ENCODE results near the gene SRSF12. TPM values are rescaled to one million over a fixed set of nuclear protein-coding genes. Genes with fewer than 3 reads are reported as not detected.
A peak's percentile ranks its signal among the peaks of the same experiment; 100 is the strongest.
"Not testable (repeated sequence)": the region's sequence is repeated elsewhere in the genome, so short reads cannot be mapped to it uniquely, and the experiment has no call there.

The SRSF12 gene
- total RNA-seq, 1 donor from 2014 or later, result 4.3 TPM

- DNase-seq (ENCODE audit: low spot score), result no peak
These were observed 13.7 kb upstream of the SRSF12 start for GRCh38 chr6:89131599-89131998.

GRCh38 chr6:89128256-89128671, 10.4 kb upstream of the SRSF12 start:
- not testable (repeated sequence) for DNase-seq (ENCODE audit: low spot score)

- peak; percentile 56 for DNase-seq (ENCODE audit: low spot score)
These were observed 4.8 kb upstream of the SRSF12 start for GRCh38 chr6:89122625-89123024.

DNA sequence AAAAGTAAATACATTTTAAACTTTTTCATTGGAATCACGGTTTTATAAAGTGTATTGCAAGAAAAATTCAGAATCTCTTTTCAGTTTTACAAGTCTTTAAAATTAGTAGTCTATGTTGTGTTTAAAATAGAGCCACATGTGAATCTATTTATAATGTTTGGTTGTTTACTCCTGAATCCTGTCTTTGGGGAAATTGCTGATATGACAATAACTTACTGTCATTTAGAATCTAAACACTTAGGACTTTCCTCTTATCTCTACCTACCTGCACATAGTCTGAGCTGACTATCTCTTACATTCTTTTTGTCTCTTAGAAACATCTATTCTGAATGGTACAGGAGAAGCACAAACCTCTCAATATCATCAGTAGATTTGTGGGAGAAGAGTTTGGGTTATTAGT, 4.1 kb upstream of the SRSF12 start:
- no peak for DNase-seq (ENCODE audit: low spot score)

DNA sequence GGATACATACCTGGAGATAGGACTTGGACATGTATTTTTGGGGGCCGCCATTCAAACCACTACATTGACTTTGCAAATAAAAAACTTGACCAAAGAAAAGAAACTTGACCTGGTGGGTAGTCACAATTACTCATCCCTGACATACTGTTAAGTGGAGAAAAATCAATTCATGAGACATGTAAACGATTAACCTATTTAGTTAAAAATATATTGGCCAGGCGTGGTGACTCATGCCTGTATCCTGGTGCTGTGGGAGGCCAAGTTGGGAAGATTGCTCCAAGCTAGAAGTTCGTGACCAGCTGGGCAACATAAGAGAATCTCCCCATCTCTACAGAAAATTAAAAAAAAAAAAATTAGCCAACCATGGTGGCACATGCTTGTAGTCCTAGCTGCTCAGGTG, 2.5 kb upstream of the SRSF12 start:
- DNase-seq (ENCODE audit: low spot score), result no peak

DNA sequence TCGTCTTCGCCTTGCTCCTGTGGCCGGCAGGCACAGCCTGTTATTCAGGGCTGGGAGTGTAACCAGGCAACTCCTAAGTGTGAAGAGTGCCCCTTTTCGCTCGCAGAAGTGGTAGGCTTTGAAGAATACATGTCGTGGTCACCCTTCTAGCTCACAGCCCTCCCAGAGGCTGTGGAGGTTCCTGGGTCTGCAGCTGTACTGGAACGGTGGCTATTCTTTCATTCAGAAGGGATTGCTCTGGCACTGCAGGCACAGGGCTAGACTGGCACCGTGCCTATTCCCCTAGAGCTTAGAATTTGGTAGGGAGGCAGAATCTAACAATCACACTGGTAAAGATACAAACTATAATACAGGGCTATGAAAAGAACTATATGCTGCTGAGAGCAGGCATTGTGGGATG, 1.1 kb upstream of the SRSF12 start:
- DNase-seq (ENCODE audit: low spot score), result no peak

GRCh38 chr6:89116702-89117101, 1.2 kb downstream of the SRSF12 start:
- no peak for DNase-seq (ENCODE audit: low spot score)

DNA sequence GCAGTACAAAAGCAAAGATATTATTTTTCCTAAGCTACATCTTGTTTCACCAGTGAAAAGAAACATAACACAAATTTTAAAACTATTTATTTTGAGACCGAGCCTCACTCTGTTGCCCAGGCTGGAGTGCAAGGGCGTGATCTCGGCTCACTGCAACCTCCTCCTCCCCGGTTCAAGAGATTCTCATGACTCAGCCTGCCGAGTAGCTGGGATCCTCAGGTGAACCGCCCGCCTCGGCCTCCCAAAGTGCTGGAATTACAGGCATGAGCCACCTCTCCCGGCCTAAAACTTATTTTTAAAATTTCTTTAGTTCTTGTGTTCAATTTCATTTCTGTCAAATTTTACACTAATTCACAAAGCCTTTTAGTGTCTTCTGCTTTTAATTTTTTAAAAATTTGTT, 5.9 kb downstream of the SRSF12 start:
- DNase-seq (ENCODE audit: low spot score), result no peak

- no peak for DNase-seq (ENCODE audit: low spot score)
These were observed 7.6 kb downstream of the SRSF12 start for GRCh38 chr6:89110284-89110683.

DNA sequence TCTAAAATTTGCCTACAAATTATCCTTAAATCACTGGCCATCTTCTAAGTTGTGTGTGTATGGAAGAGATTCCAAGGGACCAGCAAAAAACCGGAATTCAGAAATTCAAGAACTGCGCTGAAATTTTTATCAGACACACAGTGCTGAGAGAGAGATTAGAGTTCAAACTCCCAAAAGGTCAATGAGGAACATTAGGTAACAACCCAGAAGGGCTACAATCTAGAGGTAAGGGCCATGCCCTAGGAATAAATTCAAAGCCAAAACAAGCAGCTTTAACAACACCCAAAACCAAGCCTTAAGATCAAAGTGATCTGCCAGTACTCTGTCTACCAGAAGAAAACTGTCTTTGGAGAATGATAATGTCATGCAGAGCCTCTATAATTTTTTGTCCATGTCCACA, 17.8 kb downstream of the SRSF12 start:
- DNase-seq (ENCODE audit: low spot score), result no peak

DNA sequence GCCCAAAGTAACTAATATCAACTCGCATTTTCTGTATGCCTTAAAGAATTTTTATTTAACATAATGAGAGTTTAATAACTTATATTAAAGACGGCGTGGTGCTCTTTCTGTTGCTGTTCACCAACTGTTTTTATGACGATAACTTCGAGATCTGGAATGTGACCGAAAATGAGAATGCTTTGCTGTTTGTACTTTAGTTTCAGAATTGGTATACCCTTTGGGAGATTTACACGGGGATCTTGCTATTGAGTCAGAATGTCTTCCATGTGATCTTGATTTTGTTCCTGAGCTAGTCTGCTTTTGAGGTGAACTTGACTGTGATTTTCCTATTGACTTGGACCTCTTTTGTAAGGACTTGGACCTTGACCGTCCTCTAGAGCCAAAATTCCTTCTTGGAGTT, 19.4 kb downstream of the SRSF12 start:
- no peak for DNase-seq (ENCODE audit: low spot score)

GRCh38 chr6:89087881-89088280, 30.0 kb downstream of the SRSF12 start:
- DNase-seq (ENCODE audit: low spot score), result no peak

DNA sequence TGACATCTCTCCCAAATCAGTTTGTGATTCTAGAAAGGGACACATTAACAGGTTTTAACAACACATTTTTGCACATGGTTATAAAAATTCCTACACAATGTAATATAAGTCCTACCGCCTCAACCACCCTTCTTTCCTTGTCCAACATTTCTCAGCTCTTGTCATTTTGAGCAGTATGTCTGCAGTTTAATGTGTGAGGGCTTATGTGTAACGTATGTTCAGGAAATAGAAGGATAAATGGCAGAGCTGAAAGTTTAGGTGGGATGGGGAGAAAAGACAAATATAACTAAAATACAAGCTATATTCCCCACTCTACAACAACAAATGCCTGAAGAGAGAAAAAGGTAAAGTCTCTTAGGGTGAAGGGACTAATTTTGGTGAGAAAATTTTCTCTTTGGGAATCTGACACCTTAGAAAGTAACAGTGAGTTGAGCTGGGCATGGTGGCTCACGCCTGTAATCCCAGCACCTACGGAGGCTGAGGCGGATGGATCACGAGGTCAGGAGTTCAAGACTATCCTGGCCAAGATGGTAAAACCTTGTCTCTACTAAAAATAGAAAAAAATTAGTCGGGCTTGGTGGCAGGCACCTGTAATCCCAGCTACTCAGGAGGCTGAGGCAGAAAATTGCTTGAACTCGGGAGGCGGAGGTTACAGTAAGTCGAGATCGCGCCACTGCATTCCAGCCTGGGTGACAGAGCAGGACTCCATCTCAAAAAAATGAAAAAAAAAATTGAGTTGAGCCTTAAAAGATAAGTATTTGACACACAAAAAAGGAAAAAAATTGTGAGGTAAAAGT, 32.3 kb downstream of the SRSF12 start:
- DNase-seq (ENCODE audit: low spot score), result no peak

DNA sequence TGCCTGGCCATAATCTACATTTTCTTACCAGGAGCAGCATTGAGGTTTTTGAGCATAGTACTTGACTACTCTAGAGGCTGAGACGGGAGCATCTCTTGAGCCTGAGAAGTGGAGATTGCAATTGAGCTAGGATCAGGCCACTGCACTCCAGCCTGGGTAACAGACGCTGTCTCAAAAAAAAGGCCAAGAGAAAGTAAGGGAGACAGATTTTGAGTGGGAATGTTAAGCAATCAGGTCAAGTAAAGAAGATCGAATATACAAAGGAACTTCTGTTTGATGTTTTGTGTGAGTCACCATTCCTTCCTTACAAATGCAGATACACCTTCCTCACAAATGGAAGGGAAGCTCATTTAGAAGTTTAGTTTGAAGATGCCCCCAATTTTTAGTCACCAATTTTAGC, 32.9 kb downstream of the SRSF12 start:
- no peak for DNase-seq (ENCODE audit: low spot score)

GRCh38 chr6:89084542-89084941, 33.3 kb downstream of the SRSF12 start:
- DNase-seq (ENCODE audit: low spot score), result no peak

DNA sequence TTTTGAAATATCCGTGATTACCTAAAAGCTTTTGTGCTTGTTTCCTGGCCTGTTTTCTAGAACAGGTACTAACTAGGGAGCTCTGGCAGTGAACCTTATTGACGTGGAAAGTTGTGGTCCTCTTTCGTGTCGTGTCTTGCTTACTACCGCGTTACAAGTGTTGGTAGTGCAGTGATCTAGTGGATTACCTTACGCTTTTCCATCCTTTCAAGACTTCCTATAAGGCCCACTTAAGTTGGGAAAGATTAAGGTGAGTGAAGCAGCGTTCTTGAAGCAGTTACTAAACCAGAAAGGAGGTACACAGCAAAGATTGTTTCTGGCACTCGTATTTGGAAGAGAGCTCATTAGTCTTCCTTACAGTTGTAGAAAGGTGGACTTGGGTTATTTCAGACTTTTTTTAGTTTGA, 35.4 kb downstream of the SRSF12 start:
- DNase-seq (ENCODE audit: low spot score), result peak; percentile 52

DNA sequence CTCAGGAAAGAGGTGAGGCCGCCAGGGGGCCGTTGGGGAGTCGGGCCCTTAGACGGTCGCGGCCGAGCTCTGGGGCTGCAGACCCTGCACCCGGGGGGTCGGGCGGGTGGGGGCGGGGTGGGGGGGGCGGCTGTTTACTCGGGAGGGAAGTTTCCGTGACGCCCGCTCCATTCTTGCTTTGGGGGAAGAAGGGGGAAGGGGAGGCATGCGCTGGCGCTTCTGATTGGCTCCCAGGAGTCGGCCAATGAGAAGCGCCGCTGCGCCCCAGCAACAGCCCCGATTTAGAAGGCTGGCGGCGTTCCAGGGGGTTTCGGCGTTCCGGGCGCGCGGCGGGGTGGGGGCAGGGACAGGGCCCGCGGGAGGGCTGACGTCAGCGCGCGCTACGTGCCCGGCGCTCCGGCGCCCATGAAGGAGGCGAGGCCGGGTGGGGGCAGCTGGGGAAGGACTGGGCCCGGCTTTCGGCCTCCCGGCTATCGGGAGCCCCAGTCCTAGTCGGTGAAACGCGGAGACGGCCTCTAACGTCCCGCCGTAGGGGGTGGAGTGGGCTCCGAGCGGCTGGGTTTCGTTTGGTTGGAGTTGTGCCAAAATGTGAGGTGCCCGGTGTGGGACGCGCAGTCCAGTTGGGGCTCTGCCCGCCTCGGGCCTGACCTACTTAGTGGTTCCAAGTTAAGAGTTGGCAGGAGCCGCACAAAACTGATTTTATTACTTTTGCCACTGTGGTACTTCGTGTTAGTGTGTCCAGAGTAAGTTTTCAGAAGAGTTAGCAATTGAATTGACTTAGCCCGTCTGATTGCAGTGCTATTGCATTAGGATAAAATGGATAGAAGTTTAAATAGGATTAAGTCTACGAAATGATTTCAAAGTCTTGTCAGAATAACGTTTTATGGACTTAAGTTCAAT, 36.2 kb downstream of the SRSF12 start:
- DNase-seq (ENCODE audit: low spot score), result peak; percentile 97

- DNase-seq (ENCODE audit: low spot score), result no peak
These were observed 36.8 kb downstream of the SRSF12 start for GRCh38 chr6:89081129-89081422.

- peak; percentile 100 for DNase-seq (ENCODE audit: low spot score)
These were observed 37.4 kb downstream of the SRSF12 start, which contains the start of gene PNRC1 for GRCh38 chr6:89080281-89081128. TSS of gene PNRC1 (plus strand) at chr6:89080751. CDS start at chr6:89080895, 144 bp downstream.

GRCh38 chr6:89079511-89080234, 38.2 kb downstream of the SRSF12 start:
- peak; percentile 88 for DNase-seq (ENCODE audit: low spot score)

GRCh38 chr6:89073840-89074239, 44.0 kb downstream of the SRSF12 start:
- no peak for DNase-seq (ENCODE audit: low spot score)

Measured in umbilical cord (tissue), 2 donors.